H4 (cell line): ENCODE measurements around the gene CACNA1H. TPM values are rescaled to one million over a fixed set of nuclear protein-coding genes. Genes with fewer than 3 reads are reported as not detected.

ENCODE experiments used
- DNase-seq: peaks from one replicate; pipeline ENCODE4 v3.0.0-alpha.2; 2015; ENCODE audit warnings: low spot score
- total RNA-seq: library from RNA; depleted of rRNA; stranded (reverse); fragments of >200 nt; shearing (Covaris generic); gene quantifications from 2 replicates; pipeline ENCODE4 v1.2.3, GENCODE V29; 2014

CACNA1H gene
- total RNA-seq, 1 experiment from 2014 or later, result 2.0 TPM

DNA sequence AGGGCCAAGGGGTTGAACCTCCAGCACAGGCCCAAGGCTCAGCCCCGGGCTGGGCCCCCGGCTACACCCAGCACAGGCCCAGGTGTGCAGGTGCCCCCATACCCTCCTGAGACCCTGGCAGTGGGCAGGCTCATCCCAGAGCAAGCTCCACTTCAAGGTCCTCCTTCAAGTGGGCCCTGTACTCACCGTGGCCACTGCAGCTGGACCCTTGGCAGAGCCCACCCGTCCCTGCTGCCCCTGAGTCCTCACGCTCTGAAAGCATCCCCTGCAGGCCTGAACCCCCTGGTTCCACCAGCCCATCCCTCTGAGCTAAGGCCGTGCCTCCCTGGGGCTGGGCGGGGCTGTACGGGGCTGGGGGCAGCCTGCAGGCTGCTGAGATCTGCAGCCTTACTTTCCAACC is 11.2 kb upstream of the CACNA1H start:
- no peak for DNase-seq

DNA sequence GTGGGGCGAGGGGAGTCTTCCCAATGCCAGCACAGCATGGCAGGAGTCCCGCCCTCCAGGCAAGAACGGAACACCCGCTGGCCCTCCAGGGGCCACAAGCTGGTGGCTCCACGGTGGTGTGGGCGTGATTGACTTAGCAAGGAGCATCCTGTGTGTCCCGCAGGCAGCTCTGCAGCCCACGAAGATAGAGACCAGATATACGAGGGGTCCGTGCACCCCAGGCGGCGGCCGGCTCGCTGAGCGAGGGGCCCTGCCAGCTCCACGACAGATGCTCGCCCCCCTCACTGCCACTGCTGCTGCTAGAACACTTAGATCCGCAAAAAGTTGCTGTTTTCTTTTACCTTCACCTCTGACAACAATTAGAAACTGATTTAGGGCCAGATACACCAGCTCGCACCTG is 10.0 kb upstream of the CACNA1H start:
- no peak for DNase-seq

DNA sequence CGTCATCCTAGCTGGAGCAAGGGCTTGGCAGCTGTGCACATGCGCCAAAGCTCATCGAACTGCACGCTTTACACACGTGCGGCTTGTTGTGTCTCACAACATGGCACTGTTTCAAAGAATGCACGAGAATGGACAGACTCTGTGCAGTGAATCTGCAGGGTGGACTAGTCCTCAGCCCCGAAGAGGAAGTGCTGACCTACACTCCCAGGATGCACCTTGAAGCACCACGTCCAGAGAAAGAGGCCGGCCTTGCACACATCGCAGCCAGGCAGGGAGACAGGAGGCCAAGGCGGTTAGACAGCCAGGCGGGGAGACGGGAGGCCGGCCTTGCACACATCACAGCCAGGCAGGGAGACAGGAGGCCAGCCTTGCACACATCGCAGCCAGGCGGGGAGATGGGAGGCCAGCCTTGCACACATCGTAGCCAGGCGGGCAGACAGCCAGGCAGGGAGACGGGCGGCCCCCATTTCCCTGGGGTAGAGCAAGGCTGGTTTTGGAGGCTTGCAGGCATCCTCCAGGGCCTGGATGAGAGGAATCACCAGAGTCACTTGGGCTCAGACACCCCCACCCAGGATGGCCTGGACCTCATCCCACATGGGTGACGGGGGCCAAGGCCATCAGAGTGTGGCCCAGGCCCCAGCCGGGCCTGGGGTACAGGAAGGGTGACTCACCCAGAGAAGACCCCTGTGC is 9.0 kb upstream of the CACNA1H start:
- DNase-seq, result no peak

DNA sequence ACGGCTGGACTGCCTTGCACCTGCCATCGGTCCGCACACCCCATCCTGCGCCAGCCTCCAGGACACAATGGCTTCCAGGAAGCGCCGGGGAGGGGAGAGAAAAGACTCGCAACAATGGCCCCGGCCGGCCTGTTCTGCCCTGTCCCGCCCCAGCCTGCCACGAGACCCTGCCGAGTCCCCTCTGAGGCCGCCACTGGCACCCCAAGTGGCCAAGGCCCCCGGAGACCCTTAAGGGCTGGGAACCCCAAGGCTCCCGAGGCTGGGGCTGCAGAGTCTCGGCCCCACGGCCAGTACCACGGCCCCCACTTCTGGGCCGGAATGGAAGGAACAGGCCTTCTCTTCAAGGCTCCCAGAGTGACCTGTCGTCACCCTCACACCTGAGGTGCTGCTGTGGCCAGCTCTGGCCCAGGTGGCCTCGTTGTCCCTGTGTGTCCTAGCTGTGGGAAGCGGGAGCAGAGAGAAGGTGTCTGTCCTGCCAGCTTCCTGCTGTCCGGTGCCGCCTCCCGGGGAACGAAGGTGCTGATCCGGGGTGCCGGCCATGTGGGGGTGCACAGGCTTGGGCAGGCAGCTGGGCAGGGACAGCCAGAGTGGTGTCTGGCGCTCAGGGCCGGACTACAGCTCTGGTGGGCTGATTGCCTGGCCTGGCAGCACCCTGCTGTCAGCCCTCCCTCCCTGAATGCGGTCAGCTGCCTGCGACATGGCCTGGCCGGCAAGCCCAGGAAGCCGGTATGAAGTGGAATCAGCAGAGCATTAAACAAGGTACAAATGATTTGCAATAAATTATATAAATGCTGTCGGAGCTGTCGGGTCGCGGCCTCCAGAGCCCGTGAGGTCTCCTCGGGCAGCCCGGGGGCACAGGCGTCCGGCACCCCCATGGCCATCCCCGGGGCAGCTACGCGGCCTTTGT is 8.2 kb upstream of the CACNA1H start:
- no peak for DNase-seq

DNA sequence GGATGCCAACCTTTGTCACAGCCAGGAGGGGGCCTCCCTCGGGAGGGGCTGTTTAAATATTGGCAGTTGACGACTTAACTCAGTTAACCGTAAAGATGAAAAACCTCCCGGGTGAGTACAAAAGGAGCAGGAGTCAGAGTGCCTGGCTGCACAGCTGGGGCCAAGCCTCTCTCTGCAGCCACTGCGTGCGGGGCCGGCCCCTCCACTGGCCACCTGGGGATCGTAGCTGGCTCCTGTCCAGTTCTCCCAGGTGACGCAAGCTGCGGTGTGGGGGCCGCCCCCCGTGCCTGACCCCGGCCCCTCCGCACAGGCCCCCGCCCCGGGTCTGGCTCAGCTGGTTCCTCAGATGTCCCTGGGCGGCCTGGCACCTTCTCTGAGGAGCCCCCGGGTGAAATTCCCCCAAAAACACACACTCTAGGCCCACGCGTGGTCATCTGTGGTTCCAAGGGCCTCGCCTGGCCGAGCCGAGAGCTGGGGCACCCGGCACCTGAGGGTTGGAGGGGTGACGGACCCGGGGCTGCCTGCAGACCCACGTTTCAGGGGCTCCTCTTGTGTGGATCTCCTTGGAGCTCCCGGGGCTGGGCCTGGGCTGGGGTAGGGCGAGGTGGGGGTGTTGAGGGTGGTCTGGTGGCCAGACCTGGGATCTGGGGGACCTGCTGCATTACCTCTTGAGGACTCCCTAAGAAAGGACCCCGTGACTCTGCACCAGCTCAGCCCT is 7.4 kb upstream of the CACNA1H start:
- DNase-seq, result no peak

DNA sequence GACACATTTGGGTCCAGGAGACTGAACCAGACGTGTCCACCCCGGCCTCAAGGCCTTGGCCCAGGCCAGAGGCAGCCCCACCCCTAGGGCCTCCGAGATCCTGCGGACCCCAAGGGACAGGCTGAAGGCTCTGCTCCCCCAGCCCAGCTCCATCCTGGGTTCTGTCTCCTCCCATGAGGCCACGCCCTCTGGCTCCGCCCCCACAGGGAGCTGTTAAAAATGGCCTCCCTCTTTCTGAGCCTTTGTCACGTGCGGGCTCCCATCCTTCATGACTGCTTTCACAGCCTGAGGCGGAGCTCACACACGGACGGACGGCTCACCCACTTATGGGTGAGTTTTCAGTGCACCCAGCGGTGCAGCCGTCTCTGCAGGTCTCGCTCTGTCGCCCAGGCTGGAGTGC is 6.5 kb upstream of the CACNA1H start:
- DNase-seq, result no peak

DNA sequence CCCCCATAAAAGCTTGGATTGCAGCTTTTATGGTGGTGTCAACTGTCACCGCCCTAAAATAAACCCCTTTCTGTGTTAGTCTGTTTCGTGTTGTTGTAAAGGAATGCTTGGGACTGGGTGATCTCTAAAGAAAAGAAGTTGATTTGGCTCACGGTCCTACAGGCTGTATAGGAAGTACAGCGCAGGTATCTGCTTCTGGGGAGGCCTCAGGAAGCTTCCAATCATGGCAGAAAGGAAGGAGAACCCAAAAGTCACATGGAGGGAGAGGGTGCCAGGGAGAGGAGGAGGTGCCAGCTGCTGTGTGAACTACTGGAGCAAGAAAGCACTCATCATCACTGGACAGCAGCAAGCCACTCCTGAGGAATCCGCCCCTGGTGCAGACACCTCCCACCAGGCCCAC is 5.9 kb upstream of the CACNA1H start:
- no peak for DNase-seq

DNA sequence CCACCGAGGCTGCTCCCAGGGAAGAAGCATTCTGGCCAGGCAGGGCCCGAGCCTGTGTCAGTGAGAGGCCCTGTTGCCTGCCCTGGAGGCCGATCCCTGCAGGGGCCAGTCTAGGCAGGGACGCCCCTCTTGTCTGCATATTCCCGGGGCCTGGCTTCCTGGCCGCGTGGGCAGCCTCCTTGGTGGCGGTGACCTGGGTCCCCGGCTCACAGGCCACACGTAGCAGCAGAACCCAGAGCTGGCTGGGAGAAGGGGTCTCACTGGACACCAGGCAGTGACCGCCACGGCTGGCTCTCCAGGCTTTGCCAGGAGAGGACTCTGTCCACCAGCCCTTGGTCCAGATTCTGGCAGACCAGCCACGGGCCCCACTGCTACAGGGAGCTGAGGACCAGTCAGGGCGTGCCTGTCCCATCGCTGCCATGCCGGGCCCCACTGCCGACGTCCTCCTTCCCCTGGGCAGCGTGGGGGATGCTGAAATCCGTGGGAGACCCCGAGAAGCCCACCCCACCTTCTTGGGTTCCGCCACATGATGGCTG is 3.7 kb upstream of the CACNA1H start:
- DNase-seq, result no peak

DNA sequence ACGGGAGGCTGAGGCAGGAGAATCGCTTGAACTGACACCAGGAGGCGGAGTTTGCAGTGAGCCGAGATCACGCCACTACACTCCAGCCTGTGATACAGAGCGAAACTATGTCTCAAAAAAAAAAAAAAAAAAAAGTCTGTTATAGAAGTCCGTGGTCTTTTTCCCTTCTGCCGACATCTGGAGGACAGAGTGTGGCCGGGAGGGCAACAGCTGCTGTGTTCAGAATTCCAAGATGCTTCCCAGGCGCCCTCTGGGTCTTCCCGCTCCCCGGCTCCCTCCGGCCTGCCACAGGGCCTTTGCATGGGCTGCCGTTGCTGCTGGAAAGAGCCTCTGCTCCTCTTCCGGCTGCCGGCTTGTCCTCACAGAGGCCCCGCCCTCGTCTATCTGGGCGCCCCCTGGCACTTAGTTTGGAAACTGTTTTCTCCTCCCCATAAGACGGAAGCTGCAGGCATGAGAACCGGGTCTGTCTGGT is 2.4 kb upstream of the CACNA1H start:
- DNase-seq, result peak; percentile 48

DNA sequence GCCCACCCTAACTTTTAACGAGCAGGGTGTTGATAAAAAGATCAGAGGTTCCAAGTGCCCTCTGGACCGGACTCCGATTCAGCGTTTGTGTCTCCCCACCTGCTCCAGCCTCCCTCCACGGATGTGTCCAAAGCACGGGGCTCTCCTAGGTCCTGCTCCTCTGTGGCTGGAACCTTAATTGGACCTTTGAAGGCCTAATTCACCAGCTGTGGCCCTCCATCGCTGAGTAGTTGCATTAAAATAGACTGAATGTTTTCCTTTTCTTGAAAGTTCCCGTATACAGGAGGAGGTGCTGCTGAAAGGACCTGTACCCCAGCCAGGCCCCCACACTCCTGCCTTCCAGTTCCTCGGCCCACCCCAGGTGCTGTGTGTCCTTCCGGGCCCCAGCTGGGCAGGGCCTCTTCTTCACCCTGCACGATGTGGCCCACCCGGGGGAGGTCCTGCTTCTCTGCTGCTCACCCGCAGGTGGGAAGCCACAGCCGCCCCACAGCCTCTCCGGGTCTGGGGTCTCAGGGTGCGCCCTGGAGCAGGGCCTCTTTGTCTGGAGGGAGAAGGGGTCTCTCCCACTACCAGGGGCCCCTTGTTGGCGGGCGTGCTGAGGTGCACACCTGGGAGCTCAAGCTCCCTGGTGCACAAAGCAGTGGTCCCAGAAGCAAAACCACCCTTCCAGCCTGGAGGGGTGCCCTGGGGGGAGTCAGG is 1.3 kb upstream of the CACNA1H start:
- no peak for DNase-seq

DNA sequence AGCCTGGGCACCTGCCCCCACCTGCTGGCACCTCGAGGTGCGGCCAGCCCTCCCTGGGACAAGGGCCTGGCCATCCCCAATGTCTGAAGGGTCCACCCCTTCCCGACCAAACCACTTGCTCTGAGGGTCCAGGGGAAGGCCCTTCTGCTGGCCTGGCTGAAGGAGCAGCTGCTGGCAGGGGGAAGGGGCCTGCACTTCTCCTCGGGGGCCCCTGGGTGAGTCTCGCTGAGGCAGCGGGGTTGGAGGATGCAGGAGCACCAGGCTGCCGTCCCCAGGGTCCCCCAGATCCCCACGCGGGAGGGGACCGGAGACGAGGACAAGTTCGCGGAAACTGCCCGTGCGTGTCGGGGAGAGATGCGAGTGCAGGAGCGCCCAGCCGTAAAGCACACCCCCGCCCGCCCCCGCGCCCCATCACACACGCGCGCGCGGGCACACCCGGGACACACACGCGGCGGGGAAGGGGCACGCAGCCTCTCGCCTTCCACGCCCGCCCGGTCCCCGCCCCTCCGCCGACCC is 725 bp upstream of the CACNA1H start:
- no peak for DNase-seq

DNA sequence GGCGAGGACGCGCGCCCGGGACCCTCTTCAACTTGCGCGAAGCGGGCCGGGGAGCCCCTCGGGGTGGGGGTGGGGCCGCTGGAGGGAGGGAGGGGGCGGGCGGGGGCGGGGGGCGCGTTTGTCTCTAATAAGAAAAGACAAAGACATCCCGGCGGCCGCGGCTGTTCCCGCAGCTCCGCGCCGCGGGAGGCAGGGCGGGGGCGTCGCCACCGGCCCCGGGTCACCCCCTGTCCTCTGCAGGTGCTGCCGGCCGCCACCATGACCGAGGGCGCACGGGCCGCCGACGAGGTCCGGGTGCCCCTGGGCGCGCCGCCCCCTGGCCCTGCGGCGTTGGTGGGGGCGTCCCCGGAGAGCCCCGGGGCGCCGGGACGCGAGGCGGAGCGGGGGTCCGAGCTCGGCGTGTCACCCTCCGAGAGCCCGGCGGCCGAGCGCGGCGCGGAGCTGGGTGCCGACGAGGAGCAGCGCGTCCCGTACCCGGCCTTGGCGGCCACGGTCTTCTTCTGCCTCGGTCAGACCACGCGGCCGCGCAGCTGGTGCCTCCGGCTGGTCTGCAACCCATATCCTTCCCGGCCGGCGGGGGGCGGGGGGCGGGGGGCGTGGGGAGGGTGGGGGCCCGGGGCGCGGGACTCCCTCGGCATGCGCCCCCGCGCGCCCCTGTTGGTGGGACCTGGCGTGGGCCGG is 714 bp downstream of the CACNA1H start:
- DNase-seq, result no peak

DNA sequence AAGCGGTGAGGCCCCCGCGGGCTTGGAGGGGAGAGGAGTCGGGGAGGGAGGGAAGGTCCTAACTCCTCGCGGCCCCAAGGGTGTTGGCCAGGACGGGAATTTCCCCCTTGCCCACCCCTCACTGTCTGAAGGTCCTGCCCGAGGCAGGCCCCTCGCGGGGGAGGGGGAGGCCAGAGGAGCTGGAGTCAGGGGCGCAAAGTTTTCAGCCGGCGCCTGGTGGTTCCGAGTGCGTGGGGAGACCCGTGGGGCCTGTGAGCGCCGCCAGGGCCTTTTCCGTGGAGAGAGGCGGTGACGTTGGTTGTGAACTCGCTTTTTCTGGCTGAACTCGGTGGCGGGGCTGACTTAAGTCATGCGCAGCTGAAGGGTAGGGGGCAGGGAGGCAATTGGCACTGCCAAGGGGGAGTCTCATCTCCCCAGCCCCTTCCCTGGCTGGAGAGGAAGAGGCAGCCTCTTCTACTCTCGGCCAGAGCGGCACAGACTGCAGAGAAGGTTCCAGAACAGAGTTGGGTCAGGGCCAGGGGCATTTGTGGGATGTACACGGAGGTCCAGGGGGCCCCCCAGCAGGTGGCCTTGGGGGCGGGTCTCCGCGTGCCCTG is 1.5 kb downstream of the CACNA1H start:
- DNase-seq, result no peak

DNA sequence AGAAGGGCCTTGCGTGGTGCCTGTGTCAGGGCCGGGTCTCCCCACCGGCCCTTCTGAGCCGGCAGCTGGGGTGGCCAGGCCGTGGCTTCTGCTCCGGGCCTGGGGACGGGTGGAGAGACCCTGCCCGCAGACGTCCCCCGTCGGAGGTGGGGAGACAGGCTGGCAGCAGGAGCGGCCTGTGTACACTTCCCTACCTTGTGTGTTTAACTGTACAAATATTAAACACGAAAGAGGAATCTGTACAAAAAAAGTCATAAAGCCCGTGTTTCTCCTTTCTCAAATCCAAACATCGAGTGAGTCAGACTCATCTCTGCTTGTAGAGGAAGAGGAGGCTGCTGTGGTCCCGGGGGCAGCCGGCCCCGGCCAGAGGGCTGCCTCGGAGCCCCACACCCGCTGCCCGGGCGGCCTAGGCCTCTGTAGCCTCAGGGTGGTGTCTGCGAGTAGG is 2.0 kb downstream of the CACNA1H start:
- DNase-seq, result no peak

DNA sequence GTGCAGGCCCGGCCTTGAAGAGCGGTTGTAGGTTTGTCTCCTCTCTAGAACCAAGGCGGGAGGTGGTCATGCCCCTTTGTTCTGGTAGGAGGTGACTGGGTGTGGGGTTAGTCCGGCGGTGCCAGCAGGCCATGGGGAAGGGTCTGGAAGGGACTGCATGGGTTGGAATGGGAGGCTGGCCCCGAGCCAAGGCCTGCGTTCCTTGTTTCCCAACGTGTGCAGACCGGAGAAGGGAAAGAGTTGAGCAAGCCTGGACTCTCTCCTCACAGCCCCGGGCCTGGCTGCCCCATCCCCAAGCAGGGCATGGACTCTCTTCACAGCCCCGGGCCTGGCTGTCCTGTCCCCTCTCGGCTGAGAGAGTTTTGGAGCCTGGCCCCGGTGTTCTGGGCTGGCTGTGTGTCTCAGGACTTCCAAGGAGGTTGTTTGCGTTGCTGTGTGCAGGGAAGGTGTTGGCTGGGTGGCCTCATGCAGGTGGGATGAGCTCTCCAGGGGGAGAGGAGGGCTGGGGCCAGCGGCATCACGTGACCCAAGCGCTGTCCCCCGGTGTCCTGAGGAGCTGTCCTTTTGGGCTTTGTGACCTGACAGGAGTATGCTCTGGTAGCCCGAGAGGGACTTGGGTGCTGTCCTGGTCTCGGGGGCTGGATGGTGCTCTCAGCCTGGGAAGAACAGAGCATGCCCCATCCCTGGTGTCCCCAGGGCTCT is 2.6 kb downstream of the CACNA1H start:
- no peak for DNase-seq

DNA sequence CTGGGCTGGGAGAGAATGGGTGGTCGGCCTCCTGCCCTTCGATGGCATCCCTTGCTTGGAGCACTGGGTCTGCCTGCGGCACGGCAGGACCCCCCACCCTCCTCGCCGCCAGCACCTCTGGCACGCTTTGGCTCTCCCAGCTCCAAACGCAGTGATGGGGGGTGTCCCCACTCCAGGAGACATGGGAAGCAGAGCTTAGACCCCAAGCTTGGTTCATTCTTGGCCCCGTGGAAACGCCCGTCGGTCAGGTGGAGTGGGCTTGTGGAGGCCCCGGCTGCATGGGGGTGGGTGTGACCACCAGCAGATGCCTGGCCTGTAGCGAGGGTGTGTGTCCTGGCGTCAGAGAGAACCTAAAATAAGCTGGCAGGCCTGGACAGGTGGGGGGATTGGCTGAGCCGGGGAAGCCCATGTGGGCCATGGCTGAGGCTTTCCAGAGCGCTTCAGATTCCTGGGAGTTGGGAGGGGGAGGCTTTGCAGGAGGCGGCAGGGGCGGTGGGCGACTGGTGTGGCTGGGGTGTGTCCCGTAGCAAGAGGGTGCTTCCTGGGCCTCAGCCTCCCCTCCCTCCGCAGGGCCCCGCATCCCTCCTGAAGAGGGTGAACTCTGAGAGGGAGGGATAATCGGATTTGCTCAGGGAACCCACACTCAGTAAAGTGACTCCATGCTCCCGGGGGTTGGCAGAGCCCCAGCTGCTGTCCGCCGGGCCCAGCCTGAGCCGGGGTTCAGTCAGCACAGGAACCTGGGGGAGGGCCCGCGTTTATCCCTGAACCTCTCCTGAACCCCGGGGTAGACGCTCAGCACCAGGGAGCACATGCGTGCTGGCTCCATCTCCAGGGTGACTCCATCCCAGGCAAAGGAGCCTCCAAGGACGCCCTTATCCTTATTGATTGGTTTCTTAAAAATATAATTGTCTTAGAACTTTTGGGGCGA is 3.4 kb downstream of the CACNA1H start:
- DNase-seq, result no peak

DNA sequence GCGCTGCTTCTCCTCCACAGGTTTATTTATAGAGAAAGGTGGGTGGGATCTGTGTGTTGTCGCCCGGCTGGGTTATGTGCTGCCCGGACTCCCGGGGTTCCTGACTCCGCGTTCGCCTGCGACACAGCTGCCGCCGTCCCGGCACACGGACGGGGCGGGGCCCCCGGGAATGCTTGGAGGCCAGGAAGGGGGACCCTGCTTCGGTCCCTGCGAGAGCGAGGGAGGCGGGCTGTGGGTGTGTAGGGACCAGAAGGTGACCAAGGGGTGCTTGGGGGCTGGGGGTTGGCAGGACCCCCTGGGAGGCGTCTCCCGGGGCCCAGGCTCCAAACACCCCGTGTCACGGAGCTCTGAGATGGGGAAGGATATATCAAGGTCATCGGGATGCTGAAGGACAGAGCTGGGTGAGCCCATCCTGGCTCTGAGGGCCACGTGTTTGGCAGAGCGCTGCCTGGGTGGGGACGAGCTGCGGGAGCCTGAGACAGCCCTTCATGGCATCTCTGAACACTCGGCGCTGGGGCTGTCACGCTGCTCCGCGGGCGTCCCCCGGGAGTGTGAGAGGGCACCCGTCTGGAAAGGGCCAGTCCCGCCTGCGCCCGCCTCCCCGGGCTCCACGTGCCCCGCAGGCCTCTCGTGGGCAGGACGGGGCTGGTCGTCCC is 4.2 kb downstream of the CACNA1H start:
- no peak for DNase-seq
